Fibroblast of skin of right biceps (primary cell): ENCODE measurements around the gene DOCK6.

Source experiments
- DNase-seq: peaks from one replicate; pipeline ENCODE4 v3.0.0-alpha.2; 2013

Gene DOCK6

DNA sequence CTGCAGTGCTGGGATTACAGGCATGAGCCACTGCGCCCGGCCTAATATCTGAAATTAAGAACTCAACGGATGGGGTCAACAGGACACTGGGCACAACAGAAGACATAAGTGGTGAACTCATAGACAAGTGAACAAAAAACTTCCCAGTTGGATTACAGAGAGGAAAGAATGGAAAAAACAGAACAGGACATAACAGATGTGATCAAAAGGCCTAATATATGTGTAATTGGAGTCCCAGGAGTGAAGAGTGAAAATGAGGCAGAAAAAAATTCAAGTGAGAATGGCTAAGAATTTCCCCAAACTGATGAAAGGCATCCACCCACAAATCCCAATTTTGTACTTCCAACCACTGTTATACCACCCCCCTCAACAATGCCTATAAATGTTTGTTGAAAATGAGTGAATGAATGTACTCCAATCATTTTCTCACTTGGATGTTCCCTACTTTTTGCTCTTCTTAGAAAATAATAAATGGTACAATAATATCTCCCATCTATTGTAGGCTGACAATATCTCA is 41.2 kb downstream of the DOCK6 start:
- no peak for DNase-seq

DNA sequence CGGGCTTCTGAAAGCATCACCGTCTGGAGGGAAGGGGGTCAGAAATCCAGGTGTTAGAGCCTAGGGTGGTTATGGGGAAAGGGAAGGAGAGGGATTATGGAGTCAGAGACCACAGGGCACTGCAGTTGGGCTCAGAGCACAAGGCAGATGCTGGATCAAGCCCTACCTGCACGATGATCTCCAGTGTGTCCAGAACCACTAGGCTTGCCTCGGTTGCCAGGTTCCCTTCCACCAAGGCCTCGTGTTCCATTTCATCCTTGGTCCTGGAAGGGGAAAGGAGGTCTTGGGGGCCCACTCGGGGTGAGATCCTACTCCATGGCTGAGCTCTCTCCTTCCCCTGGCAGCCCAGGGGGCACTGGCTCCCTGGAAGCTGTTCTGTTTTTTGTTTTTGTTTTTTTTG is 47.9 kb downstream of the DOCK6 start:
- no peak for DNase-seq

DNA sequence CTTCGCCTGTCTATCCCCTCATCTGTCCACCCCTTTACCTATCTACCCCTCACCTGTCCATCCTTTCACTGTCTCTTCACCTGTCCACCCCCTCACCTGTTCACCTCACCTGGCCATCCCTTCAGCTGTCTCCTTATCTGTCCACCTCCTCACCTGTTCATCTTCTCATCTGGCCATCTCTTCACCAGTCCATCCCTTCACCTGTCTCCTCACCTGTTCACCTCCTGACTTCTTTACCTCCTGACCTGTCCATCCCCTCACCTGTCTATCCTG is 51.7 kb downstream of the DOCK6 start:
- no peak for DNase-seq

- DNase-seq, result no peak
These were observed 52.3 kb downstream of the DOCK6 start for GRCh38 chr19:11209839-11210655.

- DNase-seq, result no peak
These were observed 53.5 kb downstream of the DOCK6 start for GRCh38 chr19:11208561-11209471.

DNA sequence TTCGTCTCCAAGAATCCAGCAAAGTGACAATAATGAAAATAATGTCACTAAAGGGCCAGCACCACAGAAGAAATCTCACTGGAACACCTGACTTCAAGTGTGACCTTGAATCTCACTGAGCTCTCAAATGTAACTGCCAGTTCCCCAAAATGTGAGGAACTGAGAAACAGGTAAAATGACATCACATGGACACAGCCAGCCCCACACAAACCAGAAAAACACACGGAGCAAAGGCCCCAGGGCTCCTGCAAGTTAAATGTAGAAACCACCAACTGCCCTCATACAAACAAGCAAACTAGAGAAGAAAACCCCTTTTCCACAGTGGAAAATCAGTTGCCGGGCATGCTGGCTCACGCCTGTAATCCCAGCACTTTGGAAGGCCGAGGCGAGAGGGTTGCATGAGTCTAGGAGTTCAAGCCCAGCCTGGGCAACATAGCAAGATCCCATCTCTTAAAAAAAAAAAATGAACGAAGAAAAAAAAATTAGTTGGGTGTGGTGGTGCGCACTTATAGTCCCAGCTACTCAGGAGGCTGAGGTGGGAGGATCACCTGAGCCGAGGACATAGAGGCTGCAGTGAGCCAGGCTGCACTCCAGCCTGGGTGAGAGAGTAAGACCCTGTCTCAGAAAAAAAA is 56.3 kb downstream of the DOCK6 start:
- DNase-seq, result no peak

GRCh38 chr19:11204943-11205349 is 57.4 kb downstream of the DOCK6 start:
- DNase-seq, result no peak

DNA sequence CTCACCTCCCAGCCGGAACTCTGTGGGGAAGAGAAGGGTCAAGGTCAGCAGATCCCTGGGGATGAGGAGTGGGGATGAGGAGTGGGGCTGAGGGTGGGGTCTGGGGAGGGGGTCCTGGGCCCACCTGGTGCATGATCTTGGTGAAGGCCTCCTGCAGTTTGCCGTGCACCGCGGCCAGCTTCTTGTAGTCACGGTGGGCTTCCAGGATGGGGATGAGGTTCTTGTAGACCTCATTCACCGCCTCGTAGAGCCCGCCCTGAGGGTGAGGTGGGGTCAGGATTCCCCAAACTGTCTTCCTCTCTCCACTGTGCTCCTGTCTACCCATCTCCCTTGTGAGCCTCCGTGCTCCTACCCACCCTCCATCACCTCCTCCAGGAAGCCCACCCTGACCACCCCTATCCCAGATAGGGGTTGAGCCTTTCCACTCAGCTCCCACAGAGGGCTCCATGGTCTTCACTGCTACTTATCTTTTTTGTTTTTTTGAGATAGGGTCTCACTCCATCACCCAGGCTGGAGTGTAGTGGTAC is 58.2 kb downstream of the DOCK6 start:
- DNase-seq, result no peak

DNA sequence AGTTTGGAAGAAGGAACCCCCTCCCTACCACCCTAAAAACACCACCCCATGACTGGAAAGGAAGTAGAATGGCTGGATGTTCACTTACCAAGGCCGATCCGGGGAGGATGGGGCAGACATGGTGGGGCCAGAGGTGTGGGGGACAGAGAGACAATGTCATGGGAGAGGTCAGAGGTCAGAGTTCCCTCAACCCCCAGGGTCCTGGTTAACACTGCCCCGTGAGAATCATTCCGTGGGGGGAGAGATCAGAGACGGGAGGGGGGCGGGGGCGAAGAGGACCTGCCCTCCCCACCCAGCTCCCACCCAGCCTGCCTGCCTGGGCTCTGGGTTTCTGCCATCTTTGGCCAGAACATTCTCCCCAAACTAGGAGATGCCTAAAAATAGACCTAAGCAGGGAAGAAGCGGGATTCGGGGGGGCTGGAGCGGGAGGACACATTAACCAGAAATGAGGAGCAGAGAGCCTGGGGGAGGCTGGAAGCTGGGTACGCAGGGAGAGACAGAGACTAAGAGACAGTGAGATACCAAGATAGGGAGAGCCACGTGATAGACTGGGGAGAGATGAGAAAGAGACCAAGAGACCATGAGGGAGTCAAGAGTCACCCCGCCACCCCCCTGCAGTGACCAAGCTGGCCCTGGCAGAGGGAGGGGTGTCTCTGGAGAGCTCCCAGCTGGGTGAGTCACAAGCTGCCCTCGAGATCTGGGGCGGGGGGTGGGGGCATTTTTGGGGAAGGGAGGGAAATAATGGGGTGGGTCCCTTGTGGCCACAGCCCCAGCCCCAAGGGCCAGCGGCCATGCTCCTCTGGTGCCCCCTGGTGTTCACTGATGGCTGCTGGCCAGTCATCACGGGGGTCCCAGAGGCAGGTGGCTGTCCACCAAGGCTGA is 58.9 kb downstream of the DOCK6 start:
- peak; percentile 90 for DNase-seq

DNA sequence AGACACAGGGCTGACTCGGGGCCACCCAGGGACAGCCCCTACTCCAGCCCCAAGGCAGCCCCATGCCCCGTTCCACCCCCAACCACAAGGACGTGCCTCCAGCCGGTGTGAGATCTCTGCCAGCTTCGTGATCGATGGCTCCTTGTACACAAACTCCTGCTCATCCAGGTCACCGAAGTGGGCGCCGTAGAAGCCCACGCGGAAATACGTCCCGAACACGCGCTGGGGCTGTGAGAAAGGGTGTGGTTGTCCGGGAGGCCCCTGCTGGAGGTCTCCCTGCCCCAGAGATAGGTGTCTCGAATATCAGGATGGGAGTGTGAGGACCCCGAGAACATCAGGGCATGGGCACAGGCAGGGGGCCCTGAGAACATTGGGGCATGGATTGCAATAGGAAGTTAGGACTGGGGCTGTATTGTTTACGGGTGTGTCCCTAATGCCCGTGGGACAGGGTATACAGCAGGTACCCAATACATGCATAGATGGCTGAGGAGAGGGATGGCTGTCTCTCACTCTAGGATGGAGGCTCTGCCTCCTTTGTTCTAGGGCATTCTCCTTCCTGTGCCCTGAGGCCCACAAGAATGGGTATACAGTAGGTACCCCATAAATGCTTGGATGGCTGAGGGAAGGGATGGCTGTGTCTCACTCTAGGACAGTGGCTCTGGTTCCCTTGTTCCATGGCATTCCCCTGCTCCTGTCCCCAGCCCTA is 59.7 kb downstream of the DOCK6 start:
- no peak for DNase-seq

DNA sequence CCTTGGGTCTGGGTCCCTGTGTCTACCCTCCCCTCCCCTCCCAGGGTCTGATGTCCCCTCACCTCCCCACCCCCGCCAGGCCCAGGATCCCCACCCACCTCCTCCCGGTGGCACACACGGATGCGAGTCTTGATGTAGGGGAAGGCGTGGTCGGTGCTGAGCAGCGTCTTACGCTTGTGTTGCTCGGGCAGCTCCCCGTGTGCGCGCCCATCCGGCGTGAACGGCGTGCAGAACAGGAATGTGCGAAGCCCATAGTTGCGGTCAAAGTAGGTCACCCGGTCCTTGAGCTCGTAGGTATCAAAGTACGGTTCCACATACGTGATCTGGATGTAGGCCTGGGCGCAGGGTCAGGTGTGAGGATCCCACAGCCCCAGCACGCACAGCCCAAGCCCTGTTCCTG is 60.5 kb downstream of the DOCK6 start:
- DNase-seq, result no peak

- DNase-seq, result no peak
These were observed 61.4 kb downstream of the DOCK6 start for GRCh38 chr19:11200931-11201330.

DNA sequence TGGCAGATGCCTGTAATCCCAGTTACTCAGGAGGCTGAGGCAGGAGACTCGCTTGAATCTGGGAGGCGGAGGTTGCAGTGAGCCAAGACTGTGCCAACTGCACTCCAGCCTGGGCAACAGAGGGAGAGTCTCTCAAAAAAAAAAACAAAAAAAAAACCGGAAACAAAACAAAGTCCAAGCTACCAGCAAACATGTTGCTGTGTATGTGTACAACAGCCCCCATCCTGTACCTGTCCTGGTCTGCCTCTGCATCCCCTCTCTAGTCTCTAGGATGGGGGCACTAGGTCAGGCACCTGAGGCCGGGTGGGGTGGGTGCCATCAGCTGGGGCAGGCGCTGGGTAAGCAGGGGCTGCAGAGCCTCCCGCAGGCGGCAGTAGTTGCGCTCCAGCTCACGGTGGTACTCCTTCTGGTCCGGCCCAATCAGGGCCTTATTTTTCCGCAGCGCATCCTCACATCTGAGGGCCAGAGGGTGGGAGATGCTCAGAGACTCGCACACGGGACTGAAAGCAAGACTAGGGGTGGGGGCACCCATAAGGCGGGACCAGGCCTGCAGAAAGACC is 62.2 kb downstream of the DOCK6 start:
- no peak for DNase-seq

DNA sequence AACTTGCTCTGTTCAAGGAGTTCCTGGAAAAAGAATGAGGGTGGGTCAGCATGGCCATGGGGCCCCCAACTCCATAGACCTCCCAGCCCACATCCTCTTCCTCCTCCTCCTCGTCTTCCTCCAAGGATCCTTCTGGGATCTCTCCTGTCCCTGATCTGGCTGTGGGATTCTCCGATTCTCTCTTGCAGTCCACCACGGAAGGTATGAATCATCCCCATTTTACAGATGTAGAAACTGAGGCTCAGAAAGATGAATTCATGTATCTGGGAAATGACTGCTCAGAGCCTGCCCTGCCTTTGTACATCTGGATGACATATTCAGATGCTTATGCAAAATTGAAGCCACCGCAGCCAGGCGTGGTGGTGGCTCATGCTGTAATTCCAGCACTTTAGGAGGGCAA is 62.8 kb downstream of the DOCK6 start:
- no peak for DNase-seq

- no peak for DNase-seq
These were observed 63.4 kb downstream of the DOCK6 start for GRCh38 chr19:11198769-11199424.

DNA sequence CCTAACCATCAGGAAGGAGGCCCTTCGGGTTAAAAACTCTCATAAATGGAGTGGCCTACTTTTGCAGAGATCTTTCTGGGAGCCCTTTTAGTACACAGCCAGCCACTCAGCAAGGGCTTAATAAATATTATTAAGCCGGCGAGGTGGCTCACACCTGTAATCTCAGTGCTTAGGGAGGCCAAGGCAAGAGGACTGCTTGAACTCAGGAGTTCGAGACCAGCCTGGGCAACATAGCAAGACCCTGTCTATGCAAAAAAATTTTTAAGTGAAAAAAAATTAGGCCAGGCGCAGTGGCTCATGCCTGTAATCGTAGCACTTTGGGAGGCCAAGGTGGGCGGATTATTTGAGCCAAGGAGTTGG is 64.2 kb downstream of the DOCK6 start:
- no peak for DNase-seq

GRCh38 chr19:11197291-11198174 is 64.8 kb downstream of the DOCK6 start, which contains the start of gene KANK2:
TSS of gene KANK2 (minus strand) at chr19:11197545. CDS start at chr19:11194511, 3,034 bp downstream.
- DNase-seq, result peak; percentile 77

- DNase-seq, result peak; percentile 37
These were observed 65.7 kb downstream of the DOCK6 start for GRCh38 chr19:11196406-11197287.

- no peak for DNase-seq
These were observed 66.6 kb downstream of the DOCK6 start for GRCh38 chr19:11195681-11196080.
